Erythroblast (primary cell): Measurements from ENCODE around the gene REPIN1.

Experiments
- GATA1 ChIP-seq: IDR thresholded peaks from 2 replicates; pipeline ENCODE4 v1.6.1; 2011; ENCODE audit warnings: low read depth, mild to moderate bottlenecking, control low read depth, low read length, moderate library complexity
- POLR2A ChIP-seq: IDR thresholded peaks from 2 replicates; pipeline ENCODE4 v1.6.1; 2011; ENCODE audit warnings: mild to moderate bottlenecking, low read length

DNA sequence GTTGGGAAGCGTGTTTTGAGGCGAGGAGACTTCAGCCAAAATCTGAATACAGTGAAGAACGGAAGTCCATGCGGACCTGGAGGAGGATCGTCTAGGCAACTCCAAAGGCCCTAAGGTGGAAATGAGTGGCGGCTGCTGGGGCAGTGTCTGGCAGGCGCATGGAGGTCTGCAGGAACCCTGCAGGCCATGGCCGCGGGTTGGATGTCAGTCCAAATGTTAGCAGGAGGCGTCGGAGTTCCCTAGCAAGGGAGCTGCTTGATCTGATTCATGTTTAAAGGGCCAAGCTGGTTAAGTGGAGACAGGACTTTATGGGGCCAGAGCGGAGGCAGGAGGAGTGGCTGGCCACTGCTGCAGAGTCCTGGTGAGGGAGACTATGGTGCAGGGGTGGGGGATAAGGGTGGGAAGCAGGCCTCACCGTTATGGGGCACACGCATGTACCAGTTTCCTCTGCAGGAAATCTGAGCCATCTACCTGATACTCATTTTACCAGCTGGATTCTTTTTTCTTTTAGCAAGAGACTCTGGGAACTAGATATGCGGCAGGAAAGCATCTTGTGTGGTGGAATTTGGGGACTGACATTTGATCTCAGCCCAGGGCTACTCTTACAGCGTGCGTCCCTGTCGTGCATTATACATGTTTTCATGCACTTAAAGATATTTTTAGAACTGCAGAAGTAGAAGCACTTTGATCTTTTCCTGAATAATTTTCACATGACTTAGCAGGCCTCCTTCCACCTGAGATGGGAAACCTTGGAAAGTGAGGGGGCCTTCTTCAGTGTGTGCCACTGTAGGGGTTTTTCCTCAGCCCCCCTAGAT, 6.6 kb upstream of the REPIN1 start:
- TF ChIP-seq POLR2A (no peak), GATA1 (no peak)
